Activated B cell treated with CpG ODN at 0.5 μM for 24 hours (primary cell): Measurements from ENCODE around the gene AGBL5. TPM values are rescaled to one million over a fixed set of nuclear protein-coding genes. Genes with fewer than 3 reads are reported as not detected.
A peak's percentile ranks its signal among the peaks of the same experiment; 100 is the strongest.

Source experiments
- ATAC-seq: fragments of 200-7000 bp; cut with Tn5 transposase; one replicate; pipeline ENCODE4 v1.10.0; 2021; ENCODE audit warnings: low read depth, mild to moderate bottlenecking, moderate library complexity
- CTCF ChIA-PET: fragments of 350-600 bp; sonication (Branson Sonifier 250); formaldehyde crosslinking; loops from one replicate; lab custom pipeline; 2021; ENCODE audit warnings: antibody characterized with exemption; lab: Charles Lee
- POLR2A ChIA-PET: fragments of 350-600 bp; sonication (Branson Sonifier 250); formaldehyde crosslinking; loops from one replicate; lab custom pipeline; 2021; ENCODE audit warnings: antibody characterized with exemption; lab: Charles Lee
- DNase-seq: peaks from one replicate; pipeline ENCODE4 v3.0.0; 2022
- H3K27ac Mint-ChIP-seq: one replicate; pipeline ENCODE4 v1.8.0; 2020; ENCODE audit warnings: mixed read lengths
- H3K27me3 Mint-ChIP-seq: one replicate; pipeline ENCODE4 v1.8.0; 2021; ENCODE audit warnings: mixed read lengths
- H3K36me3 Mint-ChIP-seq: one replicate; pipeline ENCODE4 v1.8.0; 2021; ENCODE audit warnings: low read depth, mixed read lengths
- H3K4me1 Mint-ChIP-seq: one replicate; pipeline ENCODE4 v1.8.0; 2021; ENCODE audit warnings: mixed read lengths
- H3K4me3 Mint-ChIP-seq: one replicate; pipeline ENCODE4 v1.8.0; 2020; ENCODE audit warnings: mild to moderate bottlenecking, mixed read lengths
- H3K9me3 Mint-ChIP-seq: one replicate; pipeline ENCODE4 v1.8.0; 2020; ENCODE audit warnings: mixed read lengths
- intact Hi-C: fragments of 100-400 bp; cut with micrococcal nuclease; formaldehyde crosslinking; loops from one replicate; pipeline ENCODE4 v1.15.1; 2024
- total RNA-seq: library from RNA; stranded (reverse); gene quantifications from 2 replicates; pipeline ENCODE4 v1.2.3, GENCODE V29; 2022
- TF ChIP-seq, protein P1 (sequence below): fragments of 200-600 bp; IDR thresholded peaks from one replicate; pipeline ENCODE4 v1.8.0; 2022; ENCODE audit warnings: antibody characterized with exemption, mild to moderate bottlenecking

The AGBL5 gene
- total RNA-seq, 1 donor from 2014 or later = 14.9 TPM

DNA sequence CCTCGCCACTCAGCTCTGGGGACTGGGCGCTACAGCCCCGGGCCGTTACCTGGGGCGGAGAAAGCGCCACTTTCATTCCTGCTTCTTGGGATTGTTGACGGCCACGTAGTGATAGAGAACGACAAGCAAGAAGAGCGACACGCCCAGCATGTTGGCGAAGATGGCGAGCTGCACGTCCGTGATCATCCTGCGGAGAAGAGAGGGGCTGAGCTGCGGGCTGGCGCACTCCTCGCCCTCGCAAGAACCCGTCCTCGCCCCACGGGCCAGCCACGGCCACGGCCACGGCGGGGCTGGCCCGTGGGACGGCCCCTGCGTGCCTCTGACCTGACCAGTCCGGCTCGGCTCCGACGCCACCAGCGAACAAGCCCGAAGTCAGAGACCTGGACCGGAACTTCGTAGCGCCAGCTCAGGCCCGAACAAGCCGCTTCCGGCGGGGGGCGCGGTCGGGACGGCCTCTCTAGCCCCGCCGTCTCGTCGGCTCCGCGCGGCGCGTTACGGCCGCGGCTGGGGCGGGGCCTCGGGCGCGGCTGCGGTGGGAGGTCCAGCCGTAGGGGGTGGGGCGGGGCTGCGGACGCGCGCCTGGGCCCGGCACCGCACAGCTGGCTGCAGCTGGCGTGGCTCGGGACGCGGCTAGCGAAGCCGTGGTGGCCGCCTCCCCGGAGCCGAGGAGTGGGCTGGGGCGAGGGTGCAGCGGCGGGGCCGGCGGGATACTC is 20.0 kb downstream of the AGBL5 start, which contains the start of gene OST4:
OST4 (minus strand) TSS at position 378 of the 713 bp plus-strand sequence.
- Mint-ChIP-seq H3K9me3 (no peaks in the 10 kb centered on the region), H3K27ac (peak within 1 kb of the TSS; percentile 90), H3K36me3 (peaks cover 36% of the 10 kb centered on the region), H3K4me1 (peaks cover 67% of the 10 kb centered on the region), H3K27me3 (no peaks in the 10 kb centered on the region), H3K4me3 (peak within 1 kb of the TSS; percentile 97)
- intact Hi-C loops = loop anchor here (1.0 to 2.0 kb wide), 6 partner anchors 10 to 557 kb away; partner anchors contain the start of genes CCDC121, GPN1, KHK and PREB
- POLR2A ChIA-PET = interaction anchor here (0.7 to 13.9 kb wide), 18 partner anchors 11 to 557 kb away, joined by 3 to 204 read pairs (median 4); partner anchors contain the start of genes AGBL5, ATRAID, CCDC121 and GPN1
- ATAC-seq (peak; percentile 96), DNase-seq (peak; percentile 92)
- CTCF ChIA-PET = interaction anchor here (0.9 to 2.4 kb wide), 3 partner anchors 10 to 30 kb away, joined by 3 to 16 read pairs (median 12); partner anchors contain the start of gene AGBL5
- TF ChIP-seq, protein P1, sequence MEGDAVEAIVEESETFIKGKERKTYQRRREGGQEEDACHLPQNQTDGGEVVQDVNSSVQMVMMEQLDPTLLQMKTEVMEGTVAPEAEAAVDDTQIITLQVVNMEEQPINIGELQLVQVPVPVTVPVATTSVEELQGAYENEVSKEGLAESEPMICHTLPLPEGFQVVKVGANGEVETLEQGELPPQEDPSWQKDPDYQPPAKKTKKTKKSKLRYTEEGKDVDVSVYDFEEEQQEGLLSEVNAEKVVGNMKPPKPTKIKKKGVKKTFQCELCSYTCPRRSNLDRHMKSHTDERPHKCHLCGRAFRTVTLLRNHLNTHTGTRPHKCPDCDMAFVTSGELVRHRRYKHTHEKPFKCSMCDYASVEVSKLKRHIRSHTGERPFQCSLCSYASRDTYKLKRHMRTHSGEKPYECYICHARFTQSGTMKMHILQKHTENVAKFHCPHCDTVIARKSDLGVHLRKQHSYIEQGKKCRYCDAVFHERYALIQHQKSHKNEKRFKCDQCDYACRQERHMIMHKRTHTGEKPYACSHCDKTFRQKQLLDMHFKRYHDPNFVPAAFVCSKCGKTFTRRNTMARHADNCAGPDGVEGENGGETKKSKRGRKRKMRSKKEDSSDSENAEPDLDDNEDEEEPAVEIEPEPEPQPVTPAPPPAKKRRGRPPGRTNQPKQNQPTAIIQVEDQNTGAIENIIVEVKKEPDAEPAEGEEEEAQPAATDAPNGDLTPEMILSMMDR = no peak

DNA sequence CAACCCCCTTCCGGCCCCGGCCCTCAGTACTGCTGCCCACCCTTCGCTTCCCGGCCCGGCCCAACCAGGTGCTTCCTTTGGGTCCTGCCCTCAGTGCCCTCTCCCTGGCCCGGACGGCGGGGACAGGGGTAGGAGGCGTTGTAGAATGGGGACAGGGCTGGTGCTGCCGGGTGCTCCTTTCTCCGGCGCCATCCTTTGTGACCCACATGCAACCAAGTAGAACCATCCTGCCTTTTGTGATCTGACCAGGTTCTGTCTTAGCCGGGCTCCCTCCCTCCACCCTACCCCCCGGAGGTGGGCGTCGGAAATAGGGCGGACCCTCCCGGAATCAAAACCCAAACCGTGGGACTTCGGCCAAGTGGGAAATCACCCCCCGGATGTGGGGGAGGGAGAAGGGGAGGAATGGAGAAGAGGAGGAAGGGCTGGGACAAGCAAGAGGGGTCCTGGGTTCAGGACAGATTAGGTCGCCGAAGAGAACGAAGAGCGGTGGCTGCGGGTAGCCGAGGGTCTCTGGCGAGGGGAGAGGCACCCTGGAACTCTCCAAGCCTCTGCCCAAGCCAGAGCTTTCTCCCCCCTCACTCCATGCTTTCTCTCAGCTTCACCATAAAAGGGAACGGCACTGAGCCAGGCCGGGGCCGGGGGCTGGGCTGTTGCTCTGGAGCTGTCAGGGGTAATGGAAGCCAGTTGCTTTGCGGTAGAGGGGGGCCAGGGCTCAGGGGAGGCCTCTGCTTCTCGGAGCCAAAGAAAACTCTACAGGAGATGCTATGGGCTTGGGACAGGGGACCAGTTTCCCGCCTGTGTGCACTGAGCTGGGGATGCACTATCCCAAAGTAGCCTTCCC is 20.7 kb downstream of the AGBL5 start:
- CTCF ChIA-PET = interaction anchor here (0.9 to 2.4 kb wide), 4 partner anchors 9 to 39 kb away, joined by 3 to 16 read pairs (median 8); partner anchors contain the start of genes AGBL5 and TMEM214
- POLR2A ChIA-PET = interaction anchor here (0.8 to 13.9 kb wide), 17 partner anchors 9 to 557 kb away, joined by 3 to 204 read pairs (median 4); partner anchors contain the start of genes AGBL5, ATRAID, CCDC121 and GPN1
- Mint-ChIP-seq H3K4me3 (peak overlapping the region; percentile 77), H3K36me3 (peaks cover 33% of the 10 kb centered on the region), H3K9me3 (no peaks in the 10 kb centered on the region), H3K4me1 (peaks cover 70% of the 10 kb centered on the region), H3K27me3 (no peaks in the 10 kb centered on the region), H3K27ac (peak overlapping the region; percentile 53)
- DNase-seq (no peak), ATAC-seq (no peak)
- intact Hi-C loops = loop anchor here (1.0 to 2.0 kb wide), 6 partner anchors 9 to 557 kb away; partner anchors contain the start of genes CCDC121, GPN1, KHK and PREB
- TF ChIP-seq, protein P1 = no peak

GRCh38 chr2:27072920-27073319 is 21.5 kb downstream of the AGBL5 start:
- DNase-seq (no peak), ATAC-seq (no peak)
- TF ChIP-seq, protein P1 = no peak
- POLR2A ChIA-PET = interaction anchor here (0.8 to 13.9 kb wide), 7 partner anchors 8 to 298 kb away, joined by 3 to 204 read pairs (median 4); partner anchors contain the start of genes AGBL5, ATRAID, KHK and SLC5A6
- Mint-ChIP-seq H3K27ac (peak overlapping the region; percentile 35), H3K9me3 (no peaks in the 10 kb centered on the region), H3K36me3 (peaks cover 27% of the 10 kb centered on the region), H3K27me3 (no peaks in the 10 kb centered on the region), H3K4me1 (peaks cover 75% of the 10 kb centered on the region), H3K4me3 (peak overlapping the region; percentile 77)
- intact Hi-C loops = no loop called here
- CTCF ChIA-PET = interaction anchor here (1.2 to 2.4 kb wide), 2 partner anchors 9 to 40 kb away, joined by 3 to 16 read pairs; partner anchors contain the start of gene TMEM214

DNA sequence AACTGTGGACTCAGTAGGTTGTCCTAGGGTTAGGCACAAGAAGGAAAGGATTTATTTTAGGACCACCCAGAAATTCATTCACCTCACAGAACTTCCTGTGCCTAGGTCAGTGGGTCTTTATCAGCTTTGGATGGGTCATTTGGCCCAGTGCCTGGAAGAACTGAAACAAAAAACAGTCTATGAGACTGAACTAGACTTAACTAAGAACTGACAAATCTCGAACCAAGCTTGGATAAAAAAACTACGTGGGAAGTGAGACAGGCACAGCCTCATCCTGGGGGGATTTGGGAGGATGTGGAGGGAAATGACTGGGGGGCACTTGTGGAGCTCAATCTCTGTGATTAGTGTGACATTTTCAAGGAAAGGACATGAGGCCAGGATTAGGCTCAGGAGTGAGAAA is 22.3 kb downstream of the AGBL5 start:
- no peaks in the 10 kb centered on the region for H3K27me3 Mint-ChIP-seq
- TF ChIP-seq, protein P1 = no peak
- peaks cover 67% of the 10 kb centered on the region for H3K4me1 Mint-ChIP-seq
- H3K27ac Mint-ChIP-seq = no peak overlapping the region
- intact Hi-C loops = no loop called here
- H3K36me3 Mint-ChIP-seq = peaks cover 18% of the 10 kb centered on the region
- POLR2A ChIA-PET = interaction anchor here (1.1 to 13.9 kb wide), 3 partner anchors 9 to 138 kb away, joined by 4 to 204 read pairs (median 4); partner anchors contain the start of genes AGBL5, ATRAID and SLC5A6
- DNase-seq (no peak), ATAC-seq (no peak)
- no peak overlapping the region for H3K4me3 Mint-ChIP-seq
- CTCF ChIA-PET = no interaction called here
- H3K9me3 Mint-ChIP-seq = no peaks in the 10 kb centered on the region
